HT-29 (cell line): ENCODE data around the gene SPATA46. TPM values are rescaled to one million over a fixed set of nuclear protein-coding genes. Genes with fewer than 3 reads are reported as not detected.

ENCODE experiments used
- DNase-seq: peaks from one replicate; pipeline ENCODE4 v3.0.0-alpha.2; 2015; ENCODE audit warnings: low spot score
- total RNA-seq: library from RNA; depleted of rRNA; stranded (reverse); fragments of >200 nt; shearing (Covaris generic); gene quantifications from 2 replicates; pipeline ENCODE4 v1.2.3, GENCODE V29; 2014; rRNA removed

Gene SPATA46, protein sequence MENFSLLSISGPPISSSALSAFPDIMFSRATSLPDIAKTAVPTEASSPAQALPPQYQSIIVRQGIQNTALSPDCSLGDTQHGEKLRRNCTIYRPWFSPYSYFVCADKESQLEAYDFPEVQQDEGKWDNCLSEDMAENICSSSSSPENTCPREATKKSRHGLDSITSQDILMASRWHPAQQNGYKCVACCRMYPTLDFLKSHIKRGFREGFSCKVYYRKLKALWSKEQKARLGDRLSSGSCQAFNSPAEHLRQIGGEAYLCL
- total RNA-seq: not detected in 2 replicates

DNA sequence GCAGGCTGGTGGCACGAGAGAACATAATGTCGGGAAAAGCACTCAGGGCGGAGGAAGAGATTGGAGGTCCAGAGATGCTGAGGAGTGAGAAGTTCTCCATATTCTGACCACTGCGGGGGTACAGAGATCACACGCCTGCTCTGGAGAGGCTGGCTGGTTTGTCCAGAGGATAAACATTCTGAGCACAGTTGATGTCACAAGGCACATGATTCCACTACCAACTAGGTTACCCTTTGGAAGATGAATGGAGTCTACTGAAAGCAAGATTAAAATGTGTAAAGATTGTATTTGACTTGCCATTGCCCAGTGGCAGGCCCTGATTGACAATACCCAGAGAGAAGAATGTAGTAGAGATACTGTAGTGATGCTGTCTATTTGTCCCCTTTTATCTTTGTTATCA is at the start of gene SPATA46:
Gene SPATA46, minus strand, starts transcription at position 164 of the 400 bp plus-strand sequence. Its CDS starts 64 bp downstream, at position 100.
- no peak for DNase-seq

DNA sequence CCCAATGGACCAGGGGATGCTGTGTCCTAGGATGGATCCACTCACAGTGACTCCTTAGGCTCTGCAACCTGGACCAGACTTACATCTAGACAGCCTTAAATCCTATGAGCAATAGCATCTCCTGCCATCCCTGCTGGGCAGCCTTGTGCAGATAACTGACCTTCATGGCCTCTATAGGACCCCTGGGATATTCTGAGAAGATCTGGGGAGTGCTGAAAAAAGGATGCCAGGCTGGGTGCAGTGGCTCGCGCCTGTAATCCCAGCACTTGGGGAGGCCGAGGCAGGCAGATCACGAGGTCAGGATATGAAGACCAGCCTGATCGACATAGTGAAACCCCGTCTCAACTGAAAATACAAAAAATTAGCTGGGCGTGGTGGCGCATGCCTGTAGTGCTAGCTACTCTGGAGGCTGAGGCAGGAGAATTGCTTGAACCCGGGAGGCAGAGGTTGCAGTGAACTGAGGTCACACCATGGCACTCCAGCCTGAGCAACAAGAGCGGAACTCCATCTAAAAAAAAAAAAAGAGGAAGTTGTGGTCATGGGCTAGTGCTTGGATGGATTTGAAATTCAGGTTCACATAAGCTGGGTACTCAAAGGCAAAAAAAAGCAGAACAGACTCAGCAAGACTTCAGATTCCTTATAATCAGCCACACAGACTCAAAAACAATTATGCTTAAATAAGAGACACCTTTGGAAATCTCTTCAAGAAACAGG is 46.2 kb upstream of the SPATA46 start:
- DNase-seq: no peak

DNA sequence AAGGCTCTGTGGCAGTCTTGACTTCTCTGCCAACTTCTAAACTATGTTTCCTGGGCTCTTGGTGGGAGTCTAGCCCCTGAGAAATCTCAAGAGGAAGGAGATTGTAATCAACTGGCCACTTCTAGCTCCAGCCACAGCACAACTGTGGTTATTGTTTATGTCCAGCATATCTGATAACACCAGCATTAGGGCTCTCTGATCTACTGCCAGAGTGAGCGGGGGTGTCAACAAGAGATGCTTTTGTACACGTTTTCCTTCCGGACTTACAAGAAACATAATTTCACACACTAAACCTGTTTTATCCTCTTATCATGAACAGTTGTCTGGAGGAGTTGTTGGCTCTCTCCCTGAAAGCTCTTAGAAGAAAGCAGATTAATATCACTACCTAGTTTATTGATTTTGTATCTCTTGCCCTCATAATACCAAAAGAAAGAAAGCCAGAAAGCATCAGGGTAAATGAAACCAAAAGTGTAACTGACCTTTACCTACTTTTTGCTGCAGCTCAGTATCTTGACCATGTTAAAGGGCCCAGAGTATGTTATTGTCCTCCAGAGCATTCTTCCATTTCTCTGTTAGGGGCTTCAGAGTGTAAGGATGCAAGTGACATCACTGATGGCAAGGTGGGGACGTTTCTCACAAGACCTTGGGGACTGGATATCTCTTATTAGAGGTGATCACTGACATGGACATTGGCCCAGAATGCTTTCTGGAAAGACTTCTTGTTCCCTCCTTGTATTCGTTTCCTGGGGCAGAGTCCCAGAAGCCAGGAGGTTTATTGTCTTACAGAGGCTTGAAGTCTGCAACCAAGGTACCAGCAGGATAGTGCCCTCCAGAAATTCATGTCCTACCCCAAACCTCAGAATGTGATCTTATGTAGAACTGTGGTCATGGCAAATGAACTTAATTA is 44.9 kb upstream of the SPATA46 start:
- DNase-seq: peak; percentile 58

DNA sequence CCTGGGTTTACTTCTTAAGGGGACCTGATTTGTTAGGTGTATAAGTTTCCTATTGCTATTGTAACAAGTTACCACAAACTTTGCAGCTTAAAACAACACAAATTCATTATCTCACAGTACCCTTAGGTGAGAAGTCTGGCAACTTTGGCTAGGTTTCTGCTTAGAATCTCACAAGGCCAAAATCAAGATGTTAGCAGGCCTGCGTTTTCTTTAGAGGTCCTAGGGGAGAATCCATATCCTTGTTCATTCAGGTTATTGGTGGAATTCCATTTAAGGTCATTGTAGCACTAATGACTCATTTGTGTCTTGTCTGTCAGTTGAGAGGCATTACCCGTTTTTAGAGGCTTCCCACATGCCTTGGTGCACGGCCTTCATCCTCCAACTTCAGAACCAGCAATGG is 43.5 kb upstream of the SPATA46 start:
- peak; percentile 47 for DNase-seq

DNA sequence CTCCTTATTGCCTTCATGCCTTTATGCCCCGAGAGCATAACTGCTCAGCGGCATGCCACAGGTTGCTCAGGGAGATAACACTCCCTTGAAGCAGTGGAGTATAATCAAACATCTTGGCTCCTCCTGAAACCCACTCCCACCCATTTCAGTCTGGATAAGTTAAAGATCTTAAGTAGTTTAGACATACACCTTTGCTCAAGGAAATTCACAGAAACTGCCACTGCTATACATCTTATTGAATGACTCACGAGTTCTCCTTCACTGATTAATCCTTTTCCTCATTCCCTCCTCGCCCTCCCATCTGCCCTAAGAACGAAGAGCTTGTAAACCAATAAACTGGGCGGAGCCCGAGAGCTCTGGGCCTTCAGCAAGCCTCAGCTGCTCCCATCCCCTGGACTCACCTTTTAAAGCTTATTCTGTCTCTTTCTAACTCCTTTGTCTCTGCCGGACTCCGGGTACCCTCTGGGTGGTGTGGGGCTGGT is 42.8 kb upstream of the SPATA46 start:
- peak; percentile 92 for DNase-seq

DNA sequence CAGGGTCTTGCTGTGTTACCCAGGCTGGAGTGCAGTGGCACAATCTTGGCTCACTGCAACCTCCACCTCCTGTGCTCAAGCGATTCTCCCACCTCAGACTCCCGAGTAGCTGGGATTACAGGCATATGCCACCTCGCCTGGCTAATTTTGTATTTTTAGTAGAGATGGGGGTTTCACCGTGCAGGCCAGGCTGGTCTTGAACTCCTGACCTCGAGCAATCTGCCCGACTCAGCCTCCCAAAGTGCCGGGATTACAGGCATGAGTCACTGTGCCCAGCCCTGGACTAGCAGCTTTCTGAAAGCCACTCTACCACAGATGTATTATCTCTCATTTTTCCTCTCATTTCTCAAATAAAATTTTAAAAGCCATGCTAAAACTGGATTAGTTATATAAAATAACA is 41.9 kb upstream of the SPATA46 start:
- DNase-seq: peak; percentile 11

DNA sequence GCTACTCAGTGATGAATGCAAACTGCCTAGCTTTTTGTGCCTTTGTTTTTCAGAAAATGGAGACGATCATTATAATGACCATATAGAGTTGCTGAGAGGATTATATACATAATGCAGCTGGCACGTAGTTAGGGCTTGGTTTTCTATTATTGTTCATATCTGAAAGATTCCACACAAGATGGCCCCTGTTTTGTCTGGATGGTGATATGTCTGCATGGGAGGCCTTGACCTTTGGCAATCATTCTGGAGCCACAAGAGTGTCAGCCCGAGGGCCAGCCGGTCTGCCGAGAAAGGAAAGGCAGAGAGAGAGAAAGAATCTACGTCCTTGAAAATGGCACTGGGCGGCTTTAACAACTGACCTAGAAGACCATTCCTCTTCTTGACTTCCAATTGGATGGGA is 41.0 kb upstream of the SPATA46 start:
- no peak for DNase-seq

DNA sequence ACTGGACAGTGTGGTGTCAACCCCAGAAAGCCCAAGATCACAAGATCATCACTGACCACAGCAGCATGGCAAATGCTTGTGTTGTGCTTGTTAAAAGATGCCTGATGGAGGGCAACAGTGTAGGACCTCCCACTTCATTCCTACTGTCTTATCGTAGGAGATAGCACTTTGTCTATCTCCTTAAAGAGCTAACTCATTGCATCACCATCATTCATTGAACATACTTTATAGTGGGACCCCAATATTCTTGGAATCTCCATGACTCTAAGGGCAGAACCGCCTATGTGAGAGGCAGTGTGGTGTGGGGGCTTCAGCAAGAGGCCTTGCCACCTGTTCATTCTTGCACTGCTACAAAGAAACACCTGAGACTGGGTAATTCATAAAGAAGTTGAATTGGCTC is 40.3 kb upstream of the SPATA46 start:
- no peak for DNase-seq

DNA sequence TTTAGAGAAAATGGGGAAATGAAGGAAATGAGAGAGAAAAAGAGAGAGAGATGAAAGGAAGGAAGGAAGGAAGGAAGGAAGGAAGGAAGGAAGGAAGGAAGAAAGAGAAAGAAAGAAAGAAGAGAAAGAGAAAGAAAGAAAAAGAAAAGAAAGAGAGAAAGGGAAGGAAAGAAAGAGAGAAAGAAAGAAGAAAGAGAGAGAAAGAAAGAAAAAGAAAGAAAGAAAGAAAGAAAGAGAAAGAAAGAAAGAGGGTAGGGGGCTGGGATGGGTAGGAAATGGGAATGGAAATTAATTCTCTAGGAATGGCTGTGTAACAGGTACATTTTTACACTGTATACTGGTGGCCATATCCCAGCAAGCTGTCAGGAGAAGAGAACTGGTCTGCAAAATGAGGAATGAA is 39.6 kb upstream of the SPATA46 start:
- DNase-seq: no peak

DNA sequence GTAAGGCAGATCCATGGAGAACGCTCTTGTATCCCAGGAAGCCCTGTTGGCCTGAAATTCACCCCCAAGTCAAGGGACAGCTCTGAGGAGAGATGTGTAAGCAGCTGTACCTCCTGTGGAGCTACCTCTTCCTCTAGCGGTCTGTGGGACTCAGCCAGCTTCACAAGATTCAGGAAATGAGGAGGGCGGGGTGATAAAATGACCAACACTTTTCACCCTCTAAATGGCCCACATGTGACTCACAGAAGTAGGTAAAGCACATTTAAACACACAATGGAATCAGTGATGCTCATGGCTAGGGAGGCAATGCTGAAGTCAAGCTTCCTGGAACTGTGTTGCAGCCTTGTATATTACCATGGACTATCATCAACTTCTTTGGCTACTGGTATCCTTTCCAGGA is 35.3 kb upstream of the SPATA46 start, which contains the start of gene SH2D1B:
Gene SH2D1B, minus strand, starts transcription at position 135 of the 400 bp plus-strand sequence. Its CDS starts 120 bp downstream, at position 15.
- no peak for DNase-seq

DNA sequence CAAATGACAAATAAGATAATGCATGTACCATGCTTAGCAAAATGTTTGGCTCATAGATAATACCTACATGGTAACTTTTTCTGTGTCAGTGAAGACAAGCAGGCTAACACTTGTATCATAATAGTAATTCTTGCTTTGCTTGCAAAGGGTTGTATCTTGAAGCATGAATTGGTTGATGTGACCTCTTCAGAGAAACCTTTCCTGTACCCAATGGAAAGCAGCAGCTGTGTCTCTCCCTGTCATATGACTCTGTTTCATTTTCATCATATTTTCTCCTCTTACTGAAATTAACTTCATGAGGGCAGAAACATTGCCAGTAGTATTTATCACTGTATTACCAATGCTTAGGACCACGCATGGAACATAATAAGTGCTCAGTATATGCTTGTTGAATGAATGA is 30.9 kb upstream of the SPATA46 start:
- no peak for DNase-seq

DNA sequence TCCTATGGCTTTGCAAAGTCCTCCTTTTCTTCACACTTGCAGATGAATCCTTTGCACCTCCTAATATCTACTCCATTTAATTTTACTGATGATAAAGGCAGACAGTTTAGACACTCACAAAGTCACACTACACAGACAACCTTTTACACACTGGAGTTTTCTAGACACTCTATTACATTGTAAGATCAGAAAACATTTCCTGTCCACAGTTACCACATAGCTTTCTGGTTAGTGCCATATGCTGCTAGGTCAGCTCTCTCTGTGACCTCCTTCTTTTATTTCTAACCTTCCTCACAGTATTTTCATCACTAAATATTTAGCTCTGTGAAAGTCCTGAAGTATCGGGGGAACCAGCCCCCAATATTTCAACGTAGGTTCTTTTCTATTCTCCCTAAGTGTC is 30.2 kb upstream of the SPATA46 start:
- DNase-seq: no peak

DNA sequence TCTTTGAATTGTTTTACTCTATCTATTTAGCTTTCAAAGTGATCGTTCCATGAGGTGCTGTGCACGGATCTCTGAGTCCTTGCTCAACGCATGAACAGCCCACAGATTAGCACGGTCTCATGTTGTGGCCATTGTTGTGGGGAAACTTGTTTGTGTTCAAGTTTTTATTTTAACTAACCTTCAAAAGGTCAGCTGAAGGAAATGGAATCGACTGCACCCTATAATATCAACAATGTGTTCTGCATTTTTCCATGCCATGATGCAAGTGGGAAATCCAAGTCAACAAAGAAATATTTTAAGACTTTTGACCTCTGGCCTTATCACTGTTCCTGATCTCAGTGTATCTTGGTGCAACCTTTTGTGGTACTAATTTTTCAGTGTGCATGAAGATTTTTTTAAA is 29.1 kb upstream of the SPATA46 start:
- peak; percentile 22 for DNase-seq

DNA sequence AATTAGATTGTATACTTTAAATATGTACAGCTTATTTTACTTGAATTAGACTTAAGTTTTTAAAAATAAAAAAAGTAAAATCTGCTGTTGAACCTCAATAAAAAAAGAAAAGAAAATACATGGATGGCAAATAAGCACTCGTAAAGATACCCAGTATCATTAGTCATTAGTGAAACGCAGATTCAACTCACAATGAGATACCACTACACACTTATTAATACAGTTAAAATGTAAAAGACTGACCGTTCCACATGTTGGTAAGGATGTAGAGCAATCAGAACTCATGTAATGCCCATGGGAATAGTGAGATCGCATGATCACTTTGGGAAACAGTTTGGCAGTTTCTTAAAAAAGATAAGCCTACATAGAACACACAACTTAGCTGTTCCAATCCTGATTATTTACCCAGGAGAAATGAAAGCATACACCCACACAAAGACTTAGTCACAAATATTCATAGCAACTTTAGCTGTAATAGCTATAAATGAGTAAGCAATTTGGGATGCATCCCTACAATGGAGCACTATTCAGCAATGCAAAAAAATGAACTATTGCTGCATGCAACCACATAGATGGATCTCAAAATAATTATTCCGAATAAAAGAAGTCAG is 28.0 kb upstream of the SPATA46 start:
- DNase-seq: no peak

DNA sequence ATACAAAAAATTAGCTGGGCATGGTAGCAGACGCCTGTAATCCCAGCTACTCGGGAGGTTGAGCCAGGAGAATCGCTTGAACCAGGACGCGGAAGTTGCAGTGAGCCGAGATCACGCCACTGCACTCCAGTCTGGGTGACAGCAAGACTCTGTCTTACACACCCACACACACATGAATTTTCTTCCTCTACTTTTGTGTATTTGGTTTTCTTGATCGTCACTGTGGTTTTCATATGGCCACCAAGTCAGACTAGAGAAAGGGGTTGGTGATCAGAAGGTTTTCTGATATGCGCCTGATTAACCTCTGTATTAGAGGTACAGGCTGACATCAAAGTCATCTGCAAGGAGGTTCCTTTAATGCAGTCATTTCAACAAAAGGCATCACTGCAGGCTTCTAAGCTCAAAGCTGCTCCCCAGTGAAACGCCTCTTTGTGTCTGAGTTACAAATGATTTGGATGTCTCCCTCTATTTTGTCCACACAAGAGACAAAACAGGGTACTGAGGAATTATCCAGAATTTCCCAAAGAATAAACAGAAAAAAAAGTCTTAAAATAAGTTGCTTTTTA is 24.2 kb upstream of the SPATA46 start:
- no peak for DNase-seq

DNA sequence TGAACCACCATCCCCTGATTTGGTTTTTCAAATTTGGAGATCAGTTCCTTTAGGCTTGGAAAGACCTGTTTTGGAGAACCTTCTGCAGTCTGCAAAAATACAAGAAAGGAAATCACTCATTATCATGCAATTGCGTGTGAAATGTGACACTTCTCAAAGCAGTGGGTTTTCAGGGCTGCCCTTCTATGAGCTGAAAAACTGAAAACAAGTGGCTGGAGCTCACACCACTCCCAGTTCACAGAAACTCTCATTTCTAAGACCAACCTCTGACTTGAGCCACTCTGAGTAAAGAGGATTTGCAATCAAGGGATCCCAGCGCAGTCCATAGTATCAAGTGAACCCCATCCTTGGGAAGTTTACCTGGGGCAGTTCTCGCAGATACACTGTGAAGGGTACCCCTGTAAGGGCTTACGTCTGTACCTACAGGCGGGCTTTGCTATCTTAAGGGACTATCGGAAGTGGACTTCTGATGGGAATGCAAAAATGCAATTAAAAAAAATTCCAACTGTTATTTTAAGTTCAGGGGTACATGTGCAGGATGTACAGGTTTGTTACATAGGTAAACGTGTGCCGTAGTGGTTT is 22.4 kb upstream of the SPATA46 start:
- DNase-seq: no peak

DNA sequence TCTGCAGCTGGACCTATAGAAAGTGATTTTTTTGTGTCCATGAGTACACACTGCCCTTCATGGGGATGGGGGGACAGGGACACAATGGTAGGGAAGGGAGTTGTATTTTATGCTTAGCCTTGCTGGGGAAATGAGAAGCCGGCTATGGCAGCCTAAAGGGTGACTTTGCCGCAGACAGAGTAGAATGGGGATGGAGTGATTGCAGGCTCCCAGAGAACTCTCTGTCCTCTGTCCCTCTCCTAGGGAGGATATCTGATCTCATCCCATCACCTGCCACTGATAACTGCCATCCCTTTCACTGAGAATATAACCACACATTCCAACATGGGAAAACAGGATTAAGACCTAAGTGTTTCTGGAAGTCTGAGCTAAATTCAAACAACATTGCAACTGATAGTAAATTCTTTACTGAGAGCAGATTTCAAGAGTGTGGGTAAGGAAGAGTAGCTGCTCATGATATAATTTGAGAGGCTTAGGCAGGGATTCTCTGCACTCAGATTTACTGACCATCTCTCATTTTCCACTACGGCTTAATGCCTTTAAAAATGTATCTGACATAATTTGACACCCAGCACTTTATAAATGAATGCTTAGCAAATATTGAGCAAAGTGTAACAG is 21.4 kb upstream of the SPATA46 start:
- DNase-seq: no peak

DNA sequence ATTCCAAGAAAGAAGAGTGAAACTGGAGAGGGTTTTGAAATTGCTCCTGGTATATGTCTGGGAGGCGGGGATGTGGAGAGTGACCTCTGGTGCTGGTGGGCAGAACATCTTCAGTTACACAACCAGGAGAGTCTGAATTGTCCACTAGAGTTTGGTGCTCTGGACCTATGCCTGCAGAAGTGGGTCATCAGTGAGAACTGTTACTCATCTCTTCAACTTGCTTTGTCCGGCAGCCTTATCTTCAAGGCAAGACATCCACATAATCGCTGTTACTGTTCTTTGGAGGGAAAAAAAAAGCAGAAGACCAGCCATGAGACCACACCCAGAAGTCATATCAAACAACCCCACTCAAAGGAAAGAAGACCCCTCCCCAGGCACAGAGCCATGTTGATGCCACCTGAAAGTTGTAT is 20.4 kb upstream of the SPATA46 start:
- no peak for DNase-seq

DNA sequence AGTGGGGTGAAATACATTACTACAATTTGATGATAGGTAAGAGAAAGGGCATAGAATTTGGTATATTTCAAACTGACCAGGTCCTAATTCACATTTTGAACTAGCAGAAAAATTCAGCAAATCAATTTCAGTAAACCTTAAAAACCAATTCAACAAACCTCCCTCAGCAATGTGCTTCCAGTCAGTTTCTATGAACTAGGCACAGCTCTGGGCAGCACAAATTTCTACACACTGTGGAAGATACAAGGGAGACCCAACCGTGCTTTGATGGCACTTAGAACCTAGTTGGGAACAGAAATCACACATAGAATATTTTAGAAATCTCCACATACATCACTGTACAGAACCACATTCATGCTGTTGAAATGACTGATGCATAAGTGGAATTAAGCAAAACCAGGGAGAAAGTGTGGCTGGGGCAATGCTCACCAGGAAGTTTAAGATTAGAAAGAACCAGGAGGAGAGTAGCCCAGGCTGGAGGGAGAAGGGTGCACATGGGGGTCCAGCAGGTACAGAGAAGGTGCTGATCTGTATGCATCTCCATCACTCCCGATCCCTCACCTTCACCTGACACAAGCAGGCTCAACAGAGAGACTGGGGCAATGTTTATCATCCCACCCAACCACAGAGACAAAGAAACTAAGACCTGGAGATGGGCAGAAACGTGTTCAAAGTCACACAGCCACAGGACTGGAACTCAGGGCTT is 19.7 kb upstream of the SPATA46 start:
- no peak for DNase-seq
